PC-3 (cell line): ENCODE results near the gene TMEM163. TPM values are rescaled to one million over a fixed set of nuclear protein-coding genes. Genes with fewer than 3 reads are reported as not detected.

Experiments used
- ATAC-seq: fragments of 200-7000 bp; cut with Tn5 transposase; 2 replicates; pipeline ENCODE4 v1.9.1; 2020; ENCODE audit warnings: mild to moderate bottlenecking, moderate library complexity
- BruUV-seq: library from RNA; stranded (reverse); fragments of 400-500 nt; replicated peaks from 2 replicates; lab custom pipeline; 2021; lab: Mats Ljungman, UMichigan
- CTCF ChIA-PET: fragments of 300-600 bp; sonication (Branson Sonifier 250); formaldehyde crosslinking; loops from one replicate; lab custom pipeline; 2022; ENCODE audit warnings: antibody characterized with exemption; lab: Charles Lee
- POLR2A ChIA-PET: fragments of 300-600 bp; sonication (Branson Sonifier 250); formaldehyde crosslinking; loops from one replicate; lab custom pipeline; 2022; ENCODE audit warnings: antibody characterized with exemption; ENCODE audit not compliant: unreplicated experiment; lab: Charles Lee
- DNase-seq: peaks from one replicate; pipeline ENCODE4 v3.0.0-alpha.2; 2015
- H2AFZ ChIP-seq: fragments of 300-600 bp; sonication (generic); 2 replicates; pipeline ENCODE4 v1.6.0; 2016; ENCODE audit warnings: antibody characterized with exemption, low read length
- H3F3A ChIP-seq: fragments of 300-600 bp; sonication (generic); one replicate; pipeline ENCODE4 v1.6.0; 2017; ENCODE audit warnings: antibody characterized with exemption, low read length, control low read depth, mild to moderate bottlenecking; ENCODE audit not compliant: unreplicated experiment
- H3K27ac ChIP-seq: fragments of 300-600 bp; sonication (generic); 2 replicates; pipeline ENCODE4 v1.5.1; 2016; ENCODE audit warnings: mild to moderate bottlenecking, low read length
- H3K27me3 ChIP-seq: fragments of 300-600 bp; sonication (generic); 2 replicates; pipeline ENCODE4 v1.6.1; 2016; ENCODE audit warnings: low read length, mixed read lengths
- H3K36me3 ChIP-seq: fragments of 300-600 bp; sonication (generic); 2 replicates; pipeline ENCODE4 v1.6.1; 2016; ENCODE audit warnings: low read depth, mixed run types, low read length, mixed read lengths
- H3K4me1 ChIP-seq: fragments of 300-600 bp; sonication (generic); 2 replicates; pipeline ENCODE4 v1.5.1; 2016; ENCODE audit warnings: low read length; ENCODE audit not compliant: insufficient read depth
- H3K4me2 ChIP-seq: fragments of 300-600 bp; sonication (generic); 2 replicates; pipeline ENCODE4 v1.6.0; 2016; ENCODE audit warnings: low read length
- H3K4me3 ChIP-seq: fragments of 300-600 bp; sonication (generic); 2 replicates; pipeline ENCODE4 v1.5.1; 2016; ENCODE audit warnings: mild to moderate bottlenecking, low read length, mixed read lengths
- H3K79me2 ChIP-seq: fragments of 300-600 bp; sonication (generic); 2 replicates; pipeline ENCODE4 v1.6.1; 2017; ENCODE audit warnings: low read length, mixed read lengths
- H3K9ac ChIP-seq: fragments of 300-600 bp; sonication (generic); 2 replicates; pipeline ENCODE4 v1.6.0; 2016; ENCODE audit warnings: mild to moderate bottlenecking, low read length
- H3K9me2 ChIP-seq: fragments of 300-600 bp; sonication (generic); replicated peaks from 2 replicates; pipeline ENCODE4 v1.6.1; 2016; ENCODE audit warnings: mixed run types, low read length, mixed read lengths
- H3K9me3 ChIP-seq: fragments of 300-600 bp; sonication (generic); 2 replicates; pipeline ENCODE4 v1.6.1; 2016; ENCODE audit warnings: low read length, mixed read lengths
- H4K20me1 ChIP-seq: fragments of 300-600 bp; sonication (generic); 2 replicates; pipeline ENCODE4 v1.6.1; 2016; ENCODE audit warnings: low read length, mixed read lengths
- CTCF ChIP-seq: fragments of 300-600 bp; sonication (generic); conservative IDR thresholded peaks from 2 replicates; pipeline ENCODE4 v1.5.1; 2017; ENCODE audit warnings: antibody characterized with exemption, low read depth, mild to moderate bottlenecking, low read length
- EZH2 ChIP-seq: fragments of 300-600 bp; sonication (generic); IDR thresholded peaks from one replicate; pipeline ENCODE4 v1.6.1; 2017; ENCODE audit warnings: antibody characterized with exemption, mild to moderate bottlenecking, low read length; ENCODE audit not compliant: unreplicated experiment
- EZH2phosphoT487 ChIP-seq: fragments of 300-600 bp; sonication (generic); IDR thresholded peaks from 2 replicates; pipeline ENCODE4 v1.6.1; 2018; ENCODE audit warnings: mild to moderate bottlenecking, antibody characterized with exemption, low read length, borderline replicate concordance
- intact Hi-C: fragments of 100-400 bp; cut with micrococcal nuclease; formaldehyde crosslinking; loops from 2 replicates; pipeline ENCODE4 v1.9.0; 2023
- total RNA-seq: library from RNA; depleted of rRNA; stranded (reverse); fragments of >200 nt; gene quantifications from 2 replicates; pipeline ENCODE4 v1.2.3, GENCODE V29; 2014

TMEM163 gene
- total RNA-seq, 1 experiment from 2014 or later, result 0.47 TPM

- intact Hi-C loops, result no loop called here
- Histone ChIP-seq H3F3A (no peaks in the 10 kb centered on the region), H3K4me2 (no peak overlapping the region), H3K9me2 (no peaks in the 10 kb centered on the region), H3K4me1 (no peaks in the 10 kb centered on the region), H3K79me2 (no peaks in the 10 kb centered on the region), H2AFZ (no peak overlapping the region), H3K4me3 (no peak overlapping the region), H3K9ac (no peak overlapping the region), H3K36me3 (no peaks in the 10 kb centered on the region), H3K9me3 (no peaks in the 10 kb centered on the region), H4K20me1 (no peaks in the 10 kb centered on the region), H3K27me3 (peaks cover 8% of the 10 kb centered on the region; the same call in 1 of the 2 replicates), H3K27ac (no peak overlapping the region)
- CTCF ChIA-PET, result no interaction called here
- POLR2A ChIA-PET, result no interaction called here
- DNase-seq (no peak), ATAC-seq (no peak)
- TF ChIP-seq CTCF, result no peak
- TF ChIP-seq EZH2, result no peak
- no TSS peak for BruUV-seq
These were observed 93.5 kb downstream of the TMEM163 start for GRCh38 chr2:134625311-134625710.

GRCh38 chr2:134623796-134624195 is 95.0 kb downstream of the TMEM163 start:
- Histone ChIP-seq H3K4me1 (no peaks in the 10 kb centered on the region), H4K20me1 (no peaks in the 10 kb centered on the region), H3K9me3 (no peaks in the 10 kb centered on the region), H3K36me3 (no peaks in the 10 kb centered on the region; the same call in 1 of the 2 replicates), H3K79me2 (no peaks in the 10 kb centered on the region), H3K9me2 (no peaks in the 10 kb centered on the region), H3K9ac (no peak overlapping the region), H3K27ac (no peak overlapping the region), H3K27me3 (peaks cover 8% of the 10 kb centered on the region; the same call in 1 of the 2 replicates), H3K4me2 (no peak overlapping the region), H3K4me3 (no peak overlapping the region), H2AFZ (no peak overlapping the region), H3F3A (no peaks in the 10 kb centered on the region)
- DNase-seq, result no peak
- no TSS peak for BruUV-seq
- no peak for ATAC-seq
- no peak for TF ChIP-seq EZH2phosphoT487
- no peak for TF ChIP-seq EZH2
- no peak for TF ChIP-seq CTCF
- POLR2A ChIA-PET, result no interaction called here
- CTCF ChIA-PET, result no interaction called here
- intact Hi-C loops, result no loop called here

- intact Hi-C loops, result no loop called here
- peaks cover 8% of the 10 kb centered on the region; the same call in 1 of the 2 replicates for H3K27me3 ChIP-seq
- no TSS peak for BruUV-seq
- no peak overlapping the region for H3K4me2 ChIP-seq
- no peak for ATAC-seq
- no peaks in the 10 kb centered on the region for H3K79me2 ChIP-seq
- no peak for TF ChIP-seq EZH2phosphoT487
- TF ChIP-seq CTCF, result no peak
- no peak for TF ChIP-seq EZH2
- no peak for DNase-seq
- CTCF ChIA-PET, result no interaction called here
- no peak overlapping the region for H2AFZ ChIP-seq
- no peak overlapping the region for H3K27ac ChIP-seq
- H3K9ac ChIP-seq, result no peak overlapping the region
- H4K20me1 ChIP-seq, result no peaks in the 10 kb centered on the region
- POLR2A ChIA-PET, result no interaction called here
- no peaks in the 10 kb centered on the region for H3K9me3 ChIP-seq
- no peaks in the 10 kb centered on the region; the same call in 1 of the 2 replicates for H3K36me3 ChIP-seq
- no peaks in the 10 kb centered on the region for H3F3A ChIP-seq
- no peaks in the 10 kb centered on the region for H3K9me2 ChIP-seq
- no peak overlapping the region for H3K4me3 ChIP-seq
- H3K4me1 ChIP-seq, result no peaks in the 10 kb centered on the region
These were observed 95.8 kb downstream of the TMEM163 start for GRCh38 chr2:134623046-134623445.
